Endometrium (tissue), 2 donors: ENCODE results near the gene CHD9.
"Not testable (repeated sequence)": the region's sequence is repeated elsewhere in the genome, so short reads cannot be mapped to it uniquely, and the experiment has no call there.

Source experiments
- FAIRE-seq: peaks from 2 replicates; lab custom pipeline; 2012; peaks lifted over from hg19 to GRCh38; lab: Jason Lieb, UNC
- donor health status: control.
- donor health status: control.

CHD9 gene

DNA sequence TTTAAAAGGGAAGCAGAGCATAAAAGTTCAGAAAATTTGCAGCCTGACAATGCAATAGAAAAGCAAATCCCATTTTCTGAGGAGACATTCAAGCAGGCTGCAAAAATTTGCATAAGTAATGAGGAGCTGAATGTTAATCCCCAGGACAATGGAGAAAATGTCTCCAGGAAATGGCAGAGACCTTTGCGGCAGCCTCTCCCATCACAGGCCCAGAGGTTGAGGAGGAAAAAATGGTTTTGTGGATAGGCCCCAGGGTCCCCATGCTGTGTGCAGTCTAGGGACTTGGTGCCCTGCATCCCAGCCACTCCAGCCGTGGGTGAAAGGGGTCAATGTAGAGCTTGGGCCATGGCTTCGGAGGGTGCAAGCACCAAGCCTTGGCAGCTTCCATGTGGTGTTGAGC lies 19.5 kb downstream of the CHD9 start:
- not testable (repeated sequence) for FAIRE-seq

GRCh38 chr16:53075461-53075860 lies 20.7 kb downstream of the CHD9 start:
- not testable (repeated sequence) for FAIRE-seq

- FAIRE-seq = no peak
These were observed 23.5 kb downstream of the CHD9 start for GRCh38 chr16:53078247-53078646.

- no peak for FAIRE-seq
These were observed 24.1 kb downstream of the CHD9 start for GRCh38 chr16:53078765-53079485.

DNA sequence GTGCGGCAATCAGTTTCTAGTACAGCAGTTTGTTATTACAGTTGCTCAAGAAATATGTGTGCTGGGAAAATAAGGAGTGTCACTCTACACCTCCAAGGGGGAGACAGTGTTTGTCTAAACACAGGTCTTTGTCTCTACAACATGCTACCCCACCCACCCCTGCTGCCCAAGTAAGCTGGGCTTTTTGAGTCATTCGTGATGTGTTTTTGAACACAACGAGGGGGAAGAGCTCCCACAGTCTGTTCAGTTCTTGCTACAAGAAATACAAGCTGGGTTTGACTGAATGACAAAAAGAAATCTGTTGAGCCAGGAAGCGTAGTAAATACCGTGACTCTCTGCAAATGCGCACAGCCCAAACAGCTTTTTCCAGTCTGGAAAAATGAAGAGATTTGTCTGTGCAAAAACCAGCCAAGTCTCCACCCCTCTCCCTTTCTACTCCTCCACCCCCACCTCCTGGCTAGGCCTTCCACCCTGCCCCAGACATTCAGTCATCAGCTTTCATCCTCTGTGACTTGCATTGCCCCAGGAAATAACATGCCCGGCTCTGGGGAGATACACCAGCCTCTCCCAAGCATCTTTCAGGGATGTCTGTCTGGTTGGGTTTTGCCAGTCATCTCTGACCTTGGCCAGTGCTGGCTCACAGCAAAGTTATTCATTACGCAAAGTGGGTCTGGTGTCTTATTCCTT lies 25.7 kb downstream of the CHD9 start:
- FAIRE-seq = no peak

DNA sequence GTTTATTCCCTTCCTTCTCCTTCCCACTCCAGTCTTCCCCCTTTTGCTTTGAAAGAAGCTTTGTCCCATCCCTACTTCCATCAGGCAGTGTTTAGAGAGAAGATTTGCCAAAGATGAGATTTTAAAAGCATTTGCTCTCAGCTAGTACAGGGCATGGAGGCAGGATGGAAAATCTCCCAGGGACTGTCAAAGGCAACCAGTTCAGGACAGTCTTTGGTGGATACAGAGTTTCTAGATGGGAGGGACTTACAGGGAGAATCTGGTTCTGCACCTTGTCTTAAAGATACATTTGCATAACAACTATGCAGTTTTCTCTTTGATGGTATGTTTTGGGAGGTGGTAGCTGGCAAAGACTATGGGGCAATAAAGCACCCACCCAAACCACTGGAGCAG lies 26.2 kb downstream of the CHD9 start:
- FAIRE-seq = no peak

DNA sequence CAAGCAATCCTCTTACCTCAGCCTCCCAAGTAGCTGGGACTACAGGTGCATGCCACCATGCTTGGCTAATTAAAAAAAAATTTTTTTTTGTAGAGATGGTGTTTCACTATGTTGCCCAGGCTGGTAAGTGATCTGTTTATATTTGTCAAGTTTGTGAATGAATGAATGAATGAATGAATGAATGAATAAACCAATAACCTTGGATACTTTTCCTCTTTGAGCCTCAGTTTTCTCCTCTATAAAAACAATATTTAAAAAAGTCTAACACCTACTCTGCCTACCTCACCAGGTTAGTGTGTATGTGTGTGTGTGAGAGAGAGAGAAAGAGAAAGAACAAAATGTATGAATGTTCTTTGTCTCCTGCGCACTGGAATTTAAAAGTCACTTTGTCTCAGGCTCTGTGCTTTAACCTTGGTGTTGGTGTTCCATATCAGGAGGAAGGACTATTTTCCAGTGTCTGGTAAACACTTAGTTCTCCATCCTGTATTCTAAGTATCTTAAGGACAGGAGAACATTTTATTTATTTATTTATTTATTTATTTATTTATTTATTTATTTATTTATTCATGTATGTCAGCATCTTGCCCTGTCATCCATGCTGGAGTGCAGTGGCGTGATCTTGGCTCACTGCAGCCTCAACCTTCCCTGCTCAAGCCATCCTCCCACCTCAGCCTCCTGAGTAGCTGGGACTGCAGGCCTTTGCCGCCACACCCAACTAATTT lies 27.1 kb downstream of the CHD9 start:
- no peak for FAIRE-seq

DNA sequence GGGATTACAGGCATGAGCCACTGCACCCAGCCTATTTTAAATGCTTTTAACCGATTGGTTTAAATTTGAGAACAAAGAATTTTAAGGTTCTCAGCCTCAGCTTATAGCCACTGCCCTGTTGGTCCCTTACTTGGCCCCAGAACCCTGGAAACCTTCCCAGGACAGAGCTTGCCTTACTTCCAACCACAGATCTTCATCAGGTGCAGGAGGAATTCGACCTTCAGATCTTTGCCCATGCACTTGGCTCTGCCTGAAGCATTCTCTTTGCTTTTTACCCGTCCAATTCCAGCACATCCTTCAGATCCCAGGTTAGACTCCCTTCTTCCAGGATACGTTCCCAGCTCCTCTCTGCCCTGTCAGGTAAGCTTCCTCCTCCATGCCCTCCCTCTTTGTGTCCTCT lies 27.7 kb downstream of the CHD9 start:
- no peak for FAIRE-seq

DNA sequence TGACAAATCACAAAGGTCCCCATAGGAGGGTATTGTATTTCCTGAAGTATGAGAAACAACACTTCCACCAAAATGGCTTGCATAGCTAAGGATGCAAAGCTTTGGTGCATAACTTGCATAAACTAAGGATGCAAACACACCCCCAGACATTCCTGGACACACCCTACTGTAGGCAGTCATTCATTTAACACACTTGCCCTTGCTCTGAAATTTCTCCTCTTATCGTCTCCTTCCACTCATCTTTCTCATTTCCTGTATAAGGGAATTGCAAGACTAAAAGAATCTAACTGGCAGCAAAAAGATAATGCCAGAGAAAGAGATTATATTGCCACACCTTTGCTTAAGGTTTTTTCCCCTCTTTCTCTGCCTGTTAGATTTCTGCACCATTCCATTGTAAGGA lies 28.3 kb downstream of the CHD9 start:
- FAIRE-seq = no peak

GRCh38 chr16:53084141-53084541 lies 29.4 kb downstream of the CHD9 start:
- no peak for FAIRE-seq

- FAIRE-seq = no peak
These were observed 30.0 kb downstream of the CHD9 start for GRCh38 chr16:53084746-53085334.

DNA sequence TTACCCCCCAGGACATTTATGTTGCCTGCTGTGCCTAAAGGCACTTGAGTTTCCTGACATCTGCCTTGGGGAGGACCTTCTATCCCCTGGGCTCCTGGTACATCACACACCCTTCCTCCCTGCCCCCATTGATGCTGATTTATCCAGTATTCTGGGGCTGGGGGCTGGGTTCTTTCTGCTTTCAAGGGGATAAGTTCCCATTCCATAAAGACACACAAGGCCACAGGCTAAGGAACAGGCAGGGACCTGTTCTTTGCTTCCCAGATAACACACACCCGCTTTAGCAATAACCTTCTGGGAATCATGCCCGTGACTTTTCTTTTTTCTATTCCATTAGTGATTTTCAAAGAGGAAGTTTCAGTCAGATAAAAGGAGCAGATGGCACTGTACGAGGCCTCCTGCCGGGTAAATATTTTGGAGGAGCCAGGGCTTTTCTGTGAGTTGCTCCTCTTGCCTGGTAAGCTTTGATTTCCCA lies 30.6 kb downstream of the CHD9 start:
- no peak for FAIRE-seq

GRCh38 chr16:53085931-53086421 lies 31.2 kb downstream of the CHD9 start:
- no peak for FAIRE-seq

DNA sequence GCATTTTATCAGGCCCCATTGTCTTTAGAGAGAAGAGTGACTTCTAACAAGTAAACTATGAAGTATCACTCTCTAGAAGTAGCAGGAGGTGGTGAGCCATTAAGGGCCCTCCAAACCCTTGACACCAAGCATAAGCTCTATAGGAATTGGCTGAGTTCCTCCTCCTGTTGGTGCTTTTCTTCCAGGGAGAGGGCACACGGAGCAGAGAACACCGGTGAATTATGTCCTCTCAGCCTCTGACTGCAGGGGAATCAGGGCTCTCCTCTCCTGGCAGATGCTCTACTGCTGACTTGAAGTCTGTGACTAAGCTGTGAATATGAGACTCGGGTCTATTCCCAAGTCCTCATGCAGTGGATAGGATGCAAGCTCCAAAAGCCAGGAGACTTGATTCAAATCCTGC lies 32.3 kb downstream of the CHD9 start:
- FAIRE-seq = no peak

GRCh38 chr16:53089434-53090285 lies 34.9 kb downstream of the CHD9 start:
- FAIRE-seq = no peak

GRCh38 chr16:53090286-53090590 lies 35.4 kb downstream of the CHD9 start:
- FAIRE-seq = no peak

DNA sequence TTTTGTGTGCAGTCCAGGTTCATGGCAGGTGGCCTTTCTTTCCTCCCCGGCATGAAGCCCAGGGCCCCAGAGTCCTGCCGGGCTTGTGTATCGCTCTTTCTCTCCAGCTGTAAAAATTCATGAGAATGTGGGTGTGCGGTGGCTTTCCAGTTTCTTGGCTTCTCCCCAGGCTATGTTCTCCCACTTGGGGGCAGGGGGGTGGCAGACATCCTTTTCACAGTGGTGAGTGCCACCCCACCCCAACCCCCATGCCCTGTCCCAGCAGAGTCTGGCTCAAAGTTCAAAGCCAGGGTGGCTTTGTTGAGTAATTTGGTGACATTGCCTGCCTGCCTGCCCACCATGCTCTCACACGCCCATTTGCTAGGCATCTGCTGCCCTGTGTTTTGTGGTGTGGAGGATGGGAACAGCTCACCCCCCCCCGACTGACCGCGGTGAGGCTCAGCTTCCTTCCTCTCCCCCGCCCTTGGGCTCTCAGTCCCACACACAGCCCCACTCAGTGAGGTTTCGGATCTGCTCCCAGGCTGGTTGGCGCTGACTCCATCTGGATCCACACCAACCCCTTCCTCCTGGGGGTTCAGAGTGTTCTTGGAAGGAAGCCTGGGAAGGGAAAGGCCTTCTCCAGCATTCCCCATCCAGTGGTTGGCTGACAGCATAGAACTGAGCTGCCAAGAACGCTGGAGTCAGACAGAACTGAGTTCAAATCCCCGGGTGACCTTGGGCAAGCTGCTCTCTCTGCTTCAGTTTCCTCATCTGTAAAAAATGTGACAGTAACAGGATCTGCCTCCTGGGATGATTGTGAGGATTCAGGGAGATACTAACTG lies 36.0 kb downstream of the CHD9 start:
- FAIRE-seq = peak; percentile 70

DNA sequence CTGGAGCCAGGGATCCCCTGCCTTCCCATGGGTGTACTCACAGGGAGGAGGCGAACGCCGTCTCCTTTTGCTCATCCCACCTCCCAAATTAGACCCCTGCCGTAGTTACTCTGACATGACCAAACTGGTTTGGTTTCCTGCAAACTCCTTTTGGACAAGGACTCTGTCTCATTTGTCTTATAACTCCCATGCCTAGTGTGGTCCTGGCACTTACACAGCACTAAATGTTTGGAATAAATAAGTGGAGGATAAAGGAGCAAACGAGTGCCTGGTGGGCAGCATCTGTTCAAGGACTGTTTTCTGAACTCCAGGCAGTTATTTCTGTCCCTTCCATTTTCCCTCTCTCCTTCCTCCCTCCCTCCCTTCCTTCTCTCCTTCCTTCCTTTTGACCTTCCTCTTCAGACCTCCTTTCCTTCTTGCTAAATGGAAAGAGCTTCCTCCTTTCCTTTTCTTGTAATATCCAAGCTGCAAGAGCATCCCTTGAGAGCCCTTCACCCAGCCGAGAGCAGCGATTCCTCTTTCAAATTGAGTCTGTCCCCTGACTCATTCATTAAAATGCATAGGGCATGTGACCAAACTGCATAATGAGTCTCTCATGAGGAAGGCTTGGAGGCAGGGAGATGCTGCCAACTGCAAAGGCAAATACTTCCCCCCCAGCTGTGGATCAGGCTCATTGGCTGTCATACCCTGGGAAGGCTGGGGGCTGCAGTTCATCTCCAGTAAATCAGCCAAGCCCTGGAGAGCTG lies 36.8 kb downstream of the CHD9 start:
- no peak for FAIRE-seq

DNA sequence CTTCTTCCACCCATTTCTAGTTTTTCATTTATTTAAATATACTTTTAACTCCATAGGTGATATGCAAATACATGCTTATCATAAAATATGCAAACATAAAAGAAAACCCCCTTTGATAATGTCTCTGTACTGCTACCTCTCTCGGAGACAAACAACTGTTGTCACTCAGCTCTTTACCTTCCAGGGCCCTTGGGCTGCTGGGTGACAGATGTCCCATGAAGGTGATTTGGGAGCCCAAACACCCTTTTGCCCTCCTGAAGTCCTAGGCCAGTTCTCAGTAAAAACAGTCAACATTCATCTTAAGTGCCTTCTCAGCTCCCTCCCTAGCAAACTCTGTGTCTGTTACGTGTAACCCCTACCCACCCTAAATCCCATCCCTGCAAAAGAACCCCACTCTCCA lies 37.5 kb downstream of the CHD9 start:
- FAIRE-seq = no peak

DNA sequence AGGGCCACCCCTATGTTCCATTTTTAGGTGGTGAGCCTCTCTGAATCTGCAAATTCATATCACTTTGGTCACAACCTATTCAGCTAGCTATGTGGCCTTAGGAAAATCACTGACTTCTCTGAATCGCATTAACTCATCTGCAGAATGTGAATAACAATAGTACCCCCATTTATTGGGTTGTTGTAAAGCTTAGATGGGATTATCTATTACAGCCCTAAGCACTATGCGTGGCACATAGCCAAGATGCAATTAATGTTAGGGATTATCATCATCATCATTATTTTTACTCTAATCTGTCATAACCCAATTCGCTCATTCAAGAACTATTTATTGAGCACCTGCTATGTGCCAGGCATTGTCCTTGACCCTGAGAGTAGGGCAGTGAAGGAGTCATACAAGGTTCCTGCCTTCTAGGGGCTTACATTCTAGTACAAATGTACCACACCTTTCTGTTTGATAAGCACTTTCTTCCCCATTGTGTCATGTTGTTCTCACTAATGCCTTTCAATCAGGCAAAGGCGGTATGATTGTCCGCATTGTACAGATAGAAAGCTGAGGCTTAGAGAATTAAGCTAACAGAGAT lies 38.5 kb downstream of the CHD9 start:
- FAIRE-seq = no peak
